HepG2 (cell line): ENCODE results near the gene AGBL1. TPM values are rescaled to one million over a fixed set of nuclear protein-coding genes. Genes with fewer than 3 reads are reported as not detected.

Experiments used
- ATAC-seq: fragments of 200-7000 bp; cut with Tn5 transposase; 3 replicates; pipeline ENCODE4 v1.9.1; 2020; ENCODE audit warnings: mild to moderate bottlenecking, moderate library complexity
- BruUV-seq: library from RNA; stranded (reverse); fragments of 400-500 nt; replicated peaks from 2 replicates; lab custom pipeline; 2021; lab: Mats Ljungman, UMichigan
- CTCF ChIA-PET: fragments of 300-600 bp; formaldehyde crosslinking; extraction: SDS; loops from one replicate; lab custom pipeline; 2021; ENCODE audit warnings: low total read pairs, inconsistent platforms, low intra/inter-chr PET ratio; lab: Yijun Ruan, JAX
- POLR2A ChIA-PET: fragments of 350-600 bp; sonication (Branson Sonifier 250); formaldehyde crosslinking; loops from one replicate; lab custom pipeline; 2020; ENCODE audit warnings: antibody characterized with exemption, inconsistent platforms; lab: Yijun Ruan, JAX
- DNase-seq: peaks from one replicate; pipeline ENCODE4 v3.0.0-alpha.2; 2015; ENCODE audit warnings: low spot score
- FAIRE-seq: peaks from 3 replicates; lab custom pipeline; 2011; peaks lifted over from hg19 to GRCh38; lab: Jason Lieb, UNC
- H2AFZ ChIP-seq: one replicate; pipeline ENCODE4 v1.6.1; 2011; ENCODE audit warnings: low read length, inconsistent platforms
- H3K27ac ChIP-seq: fragments of 300-600 bp; 3 replicates; pipeline ENCODE4 v1.8.0; 2011; ENCODE audit warnings: mixed run types, mild to moderate bottlenecking, mixed read lengths, low read length, inconsistent platforms; ENCODE audit not compliant: insufficient read depth; ENCODE audit errors: extremely low read length
- H3K27me3 ChIP-seq, 2 experiments: fragments of 200-600 bp in 1 of 2; 2 replicates in 1 of 2; 3 replicates in 1 of 2; pipeline versions ENCODE4 v1.6.0 to v1.8.0; 2011; ENCODE audit warnings: low read length in 2 of 2, mild to moderate bottlenecking in 2 of 2, moderate library complexity in 2 of 2, inconsistent platforms in 1 of 2; ENCODE audit not compliant: insufficient read depth in 2 of 2, control insufficient read depth in 1 of 2
- H3K36me3 ChIP-seq, 2 experiments: fragments of 200-600 bp in 1 of 2; replicated peaks in 1 of 2; 2 replicates in 1 of 2; 3 replicates in 1 of 2; pipeline versions ENCODE4 v1.5.1 to v1.8.0; 2011; ENCODE audit warnings: low read length in 2 of 2, inconsistent platforms in 1 of 2; ENCODE audit not compliant: insufficient read depth in 2 of 2, control insufficient read depth in 1 of 2
- H3K4me1 ChIP-seq: 2 replicates; pipeline ENCODE4 v1.5.1; 2012; ENCODE audit warnings: low read length, inconsistent platforms; ENCODE audit not compliant: insufficient read depth
- H3K4me2 ChIP-seq: 2 replicates; pipeline ENCODE4 v1.6.0; 2011; ENCODE audit warnings: low read depth, low read length, inconsistent platforms
- H3K4me3 ChIP-seq, 3 experiments: fragments of 200-600 bp in 1 of 3; sonication (generic), shearing (Covaris generic) in 1 of 3; replicated peaks in 1 of 3; 2 replicates each; pipeline ENCODE4 v1.5.1; 2011 to 2016; ENCODE audit warnings: low read length in 3 of 3, inconsistent platforms in 2 of 3, low read depth in 2 of 3, mild to moderate bottlenecking in 2 of 3, control low read depth in 1 of 3, mixed read lengths in 1 of 3; ENCODE audit not compliant: insufficient read depth in 1 of 3
- H3K79me2 ChIP-seq: one replicate; pipeline ENCODE4 v1.6.1; 2011; ENCODE audit warnings: low read length, inconsistent platforms; ENCODE audit not compliant: insufficient read depth
- H3K9ac ChIP-seq: 2 replicates; pipeline ENCODE4 v1.6.0; 2011; ENCODE audit warnings: mild to moderate bottlenecking, low read depth, low read length, inconsistent platforms; ENCODE audit not compliant: insufficient read depth
- H3K9me3 ChIP-seq: 2 replicates; pipeline ENCODE4 v1.5.1; 2012; ENCODE audit warnings: mild to moderate bottlenecking, low read length
- H4K20me1 ChIP-seq: 2 replicates; pipeline ENCODE4 v1.6.0; 2011; ENCODE audit warnings: inconsistent platforms, mild to moderate bottlenecking, low read length, moderate library complexity; ENCODE audit not compliant: insufficient read depth
- ATAD3A ChIP-seq: sonication (generic); formaldehyde crosslinking; IDR thresholded peaks from 2 replicates; pipeline ENCODE4 v1.4.0; 2020; ENCODE audit warnings: missing genetic modification reagents
- HIVEP1 ChIP-seq: sonication (generic); formaldehyde crosslinking; IDR thresholded peaks from 2 replicates; pipeline ENCODE4 v1.4.0; 2020; ENCODE audit warnings: mild to moderate bottlenecking, missing genetic modification reagents
- MLXIP ChIP-seq: sonication (generic); formaldehyde crosslinking; IDR thresholded peaks from 2 replicates; pipeline ENCODE4 v1.9.0; 2021; ENCODE audit warnings: missing genetic modification reagents, borderline replicate concordance
- NRL ChIP-seq: sonication (generic); formaldehyde crosslinking; IDR thresholded peaks from 2 replicates; pipeline ENCODE4 v1.5.0; 2020; ENCODE audit warnings: missing genetic modification reagents, mild to moderate bottlenecking, moderate library complexity, borderline replicate concordance
- PHB2 ChIP-seq: fragments of 450-650 bp; IDR thresholded peaks from 2 replicates; pipeline ENCODE4 v1.6.1; 2018; ENCODE audit not compliant: partially characterized antibody
- TOPORS ChIP-seq: sonication (generic); formaldehyde crosslinking; IDR thresholded peaks from 2 replicates; pipeline ENCODE4 v1.8.0; 2023; ENCODE audit warnings: mild to moderate bottlenecking, missing genetic modification reagents
- YEATS4 ChIP-seq: sonication (generic); formaldehyde crosslinking; IDR thresholded peaks from 2 replicates; pipeline ENCODE4 v1.4.0; 2020; ENCODE audit warnings: missing genetic modification reagents, borderline replicate concordance
- ZFAT ChIP-seq: sonication (generic); formaldehyde crosslinking; conservative IDR thresholded peaks from 2 replicates; pipeline ENCODE4 v1.8.1; 2023; ENCODE audit warnings: missing genetic modification reagents, inconsistent platforms
- ZNF121 ChIP-seq: sonication (generic); formaldehyde crosslinking; IDR thresholded peaks from 2 replicates; pipeline ENCODE4 v1.5.0; 2020; ENCODE audit warnings: mild to moderate bottlenecking, missing genetic modification reagents
- ZNF615 ChIP-seq: sonication (generic); formaldehyde crosslinking; IDR thresholded peaks from 2 replicates; pipeline ENCODE4 v1.5.0; 2020; ENCODE audit warnings: mild to moderate bottlenecking, missing genetic modification reagents, borderline replicate concordance
- ZNF629 ChIP-seq: sonication (generic); formaldehyde crosslinking; conservative IDR thresholded peaks from 2 replicates; pipeline ENCODE4 v1.5.0; 2020; ENCODE audit warnings: missing genetic modification reagents
- WGBS: methylation state at CpG from one replicate; pipeline ENCODE4 v1.1.6; 2017; ENCODE audit warnings: low lambda C conversion rate; 5-methylcytosine and 5-hydroxymethylcytosine counted together
- in situ Hi-C: cut with HindIII; loops from 2 replicates; pipeline ENCODE4 v1.10.0; 2017; ENCODE audit warnings: low pct_unique_long_range_greater_than_20kb; ENCODE audit not compliant: extremely low pct_ligation_motif_present
- intact Hi-C: fragments of 100-400 bp; cut with micrococcal nuclease; formaldehyde crosslinking; loops from one replicate; pipeline ENCODE4 v1.10.0; 2022; ENCODE audit not compliant: unreplicated experiment
- polyA plus RNA-seq, 8 experiments: library from polyadenylated mRNA; depleted of rRNA in 3 of 8; stranded (reverse) in 7 of 8; unstranded in 1 of 8; fragments of >200 nt; fragmentation: Illumina TruSeq in 4 of 8; extraction: Trizol in 4 of 8; gene quantifications; 2 replicates each; pipeline versions ENCODE4 v1.2.1 to v1.2.3, GENCODE V29; 2011 to 2016; ENCODE audit warnings: low read depth in 4 of 8, missing spikeins in 1 of 8, mixed read lengths in 1 of 8; ENCODE audit not compliant: insufficient read depth in 1 of 8
- total RNA-seq, 5 experiments: library from RNA; depleted of rRNA; stranded (reverse); fragments of >200 nt; fragmentation: Illumina TruSeq; extraction: Trizol; gene quantifications; 2 replicates each; pipeline ENCODE4 v1.2.3, GENCODE V29; 2016; ENCODE audit warnings: low read depth in 1 of 5
- TF ChIP-seq, protein P1 (sequence below): IDR thresholded peaks from 2 replicates; pipeline ENCODE4 v1.6.1; 2016; ENCODE audit warnings: low read depth, missing genetic modification reagents, missing compliant biosample characterization

Gene AGBL1
- total and polyA plus RNA-seq, 2 of the 13 experiments (the other 11 are each of a cell fraction or from before 2014, with no cell fraction given): 0.01 TPM; not detected in 1

- in situ Hi-C loops: no loop called here
- POLR2A ChIA-PET: no interaction called here
- 5% methylated on average over 3 of the region's 3 CpGs for WGBS
- Histone ChIP-seq H3K27ac (no peak overlapping the region), H3K27me3 (no peaks in the 10 kb centered on the region), H3K4me1 (no peaks in the 10 kb centered on the region), H3K36me3 (no peaks in the 10 kb centered on the region), H2AFZ (no peak overlapping the region), H3K9me3 (peaks cover 72% of the 10 kb centered on the region), H3K4me3 (no peak overlapping the region), H3K9ac (no peak overlapping the region), H3K4me2 (no peak overlapping the region), H3K79me2 (no peaks in the 10 kb centered on the region), H4K20me1 (no peaks in the 10 kb centered on the region)
- DNase-seq: no peak
- no peak for FAIRE-seq
- BruUV-seq: no TSS peak
- intact Hi-C loops: no loop called here
- TF ChIP-seq ZNF615 (CRISPR knock-in tag) (no peak), ZNF629 (CRISPR knock-in tag) (no peak), ZFAT (no peak), YEATS4 (CRISPR knock-in tag) (no peak)
- ATAC-seq: no peak
- CTCF ChIA-PET: no interaction called here
Measured at GRCh38 chr15:86408261-86408660, 328.6 kb downstream of the AGBL1 start.

GRCh38 chr15:86411916-86412315 lies 332.2 kb downstream of the AGBL1 start:
- H3K4me2 ChIP-seq: no peak overlapping the region
- FAIRE-seq: no peak
- intact Hi-C loops (no loop called here), in situ Hi-C loops (no loop called here)
- BruUV-seq: no TSS peak
- no peak overlapping the region for H3K27ac ChIP-seq
- H2AFZ ChIP-seq: no peak overlapping the region
- no peak for ATAC-seq
- H4K20me1 ChIP-seq: no peaks in the 10 kb centered on the region
- H3K27me3 ChIP-seq: no peaks in the 10 kb centered on the region
- no peaks in the 10 kb centered on the region for H3K79me2 ChIP-seq
- ChIA-PET CTCF (no interaction called here), POLR2A (no interaction called here)
- WGBS: 3% methylated on average over 2 of the region's 2 CpGs
- H3K36me3 ChIP-seq: no peaks in the 10 kb centered on the region
- no peak for DNase-seq
- no peaks in the 10 kb centered on the region for H3K4me1 ChIP-seq
- no peak overlapping the region for H3K9ac ChIP-seq
- no peak overlapping the region for H3K4me3 ChIP-seq
- peaks cover 78% of the 10 kb centered on the region for H3K9me3 ChIP-seq
- TF ChIP-seq ZNF121 (no peak), PHB2 (no peak), TOPORS (CRISPR knock-in tag) (no peak), HIVEP1 (CRISPR knock-in tag) (no peak), ATAD3A (CRISPR knock-in tag) (no peak), NRL (no peak), MLXIP (CRISPR knock-in tag) (no peak)
- TF ChIP-seq, protein P1, sequence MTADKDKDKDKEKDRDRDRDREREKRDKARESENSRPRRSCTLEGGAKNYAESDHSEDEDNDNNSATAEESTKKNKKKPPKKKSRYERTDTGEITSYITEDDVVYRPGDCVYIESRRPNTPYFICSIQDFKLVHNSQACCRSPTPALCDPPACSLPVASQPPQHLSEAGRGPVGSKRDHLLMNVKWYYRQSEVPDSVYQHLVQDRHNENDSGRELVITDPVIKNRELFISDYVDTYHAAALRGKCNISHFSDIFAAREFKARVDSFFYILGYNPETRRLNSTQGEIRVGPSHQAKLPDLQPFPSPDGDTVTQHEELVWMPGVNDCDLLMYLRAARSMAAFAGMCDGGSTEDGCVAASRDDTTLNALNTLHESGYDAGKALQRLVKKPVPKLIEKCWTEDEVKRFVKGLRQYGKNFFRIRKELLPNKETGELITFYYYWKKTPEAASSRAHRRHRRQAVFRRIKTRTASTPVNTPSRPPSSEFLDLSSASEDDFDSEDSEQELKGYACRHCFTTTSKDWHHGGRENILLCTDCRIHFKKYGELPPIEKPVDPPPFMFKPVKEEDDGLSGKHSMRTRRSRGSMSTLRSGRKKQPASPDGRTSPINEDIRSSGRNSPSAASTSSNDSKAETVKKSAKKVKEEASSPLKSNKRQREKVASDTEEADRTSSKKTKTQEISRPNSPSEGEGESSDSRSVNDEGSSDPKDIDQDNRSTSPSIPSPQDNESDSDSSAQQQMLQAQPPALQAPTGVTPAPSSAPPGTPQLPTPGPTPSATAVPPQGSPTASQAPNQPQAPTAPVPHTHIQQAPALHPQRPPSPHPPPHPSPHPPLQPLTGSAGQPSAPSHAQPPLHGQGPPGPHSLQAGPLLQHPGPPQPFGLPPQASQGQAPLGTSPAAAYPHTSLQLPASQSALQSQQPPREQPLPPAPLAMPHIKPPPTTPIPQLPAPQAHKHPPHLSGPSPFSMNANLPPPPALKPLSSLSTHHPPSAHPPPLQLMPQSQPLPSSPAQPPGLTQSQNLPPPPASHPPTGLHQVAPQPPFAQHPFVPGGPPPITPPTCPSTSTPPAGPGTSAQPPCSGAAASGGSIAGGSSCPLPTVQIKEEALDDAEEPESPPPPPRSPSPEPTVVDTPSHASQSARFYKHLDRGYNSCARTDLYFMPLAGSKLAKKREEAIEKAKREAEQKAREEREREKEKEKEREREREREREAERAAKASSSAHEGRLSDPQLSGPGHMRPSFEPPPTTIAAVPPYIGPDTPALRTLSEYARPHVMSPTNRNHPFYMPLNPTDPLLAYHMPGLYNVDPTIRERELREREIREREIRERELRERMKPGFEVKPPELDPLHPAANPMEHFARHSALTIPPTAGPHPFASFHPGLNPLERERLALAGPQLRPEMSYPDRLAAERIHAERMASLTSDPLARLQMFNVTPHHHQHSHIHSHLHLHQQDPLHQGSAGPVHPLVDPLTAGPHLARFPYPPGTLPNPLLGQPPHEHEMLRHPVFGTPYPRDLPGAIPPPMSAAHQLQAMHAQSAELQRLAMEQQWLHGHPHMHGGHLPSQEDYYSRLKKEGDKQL: no peak
